Stimulated activated CD8-positive, alpha-beta memory T cell treated with anti-CD3 and anti-CD28 coated beads, Interleukin-7, amount 100 ng/mL, for 24 hours (primary cell): Measurements from ENCODE around the gene APC.

ENCODE experiments used
- DNase-seq: peaks from one replicate; pipeline ENCODE4 v3.0.0-alpha.2; 2020; ENCODE audit warnings: low read depth

The APC gene

DNA sequence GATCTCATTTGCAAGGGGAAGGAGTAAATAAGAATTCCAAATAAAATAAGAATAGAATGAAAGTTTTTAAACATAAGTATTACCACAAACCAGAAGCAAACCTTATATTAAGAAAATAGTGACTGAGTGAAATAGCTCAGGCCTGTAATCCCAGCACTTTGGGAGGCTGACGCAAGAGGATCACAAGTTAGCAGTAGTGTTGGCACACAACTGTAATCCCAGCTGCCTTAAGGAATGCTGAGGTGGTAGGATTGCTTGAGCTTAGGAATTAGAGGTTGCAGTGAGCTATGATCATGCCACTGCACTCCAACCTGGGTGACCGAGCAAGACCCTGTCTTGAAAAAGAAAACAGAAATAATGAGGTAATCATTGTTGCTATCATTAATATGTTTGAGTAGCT is 47.0 kb downstream of the APC start:
- DNase-seq: no peak

DNA sequence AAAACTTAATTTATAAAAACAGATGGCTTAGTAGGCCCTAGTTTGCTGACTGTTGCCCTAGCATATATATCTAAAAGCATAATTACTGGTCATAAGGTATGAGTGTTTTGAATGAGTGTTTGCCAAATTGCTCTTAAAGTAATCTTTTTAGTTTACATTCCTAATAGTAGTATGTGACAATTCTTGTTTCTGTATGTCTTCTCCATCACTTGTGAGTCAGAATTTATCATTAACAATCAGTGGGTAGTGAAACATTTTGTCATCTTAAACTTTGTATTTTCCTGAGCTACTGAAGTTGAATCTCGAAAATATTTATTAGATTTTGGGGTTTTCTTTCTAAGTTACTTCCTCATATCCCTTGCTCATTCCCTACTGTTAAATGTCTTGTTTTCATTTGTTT is 49.6 kb downstream of the APC start:
- no peak for DNase-seq

DNA sequence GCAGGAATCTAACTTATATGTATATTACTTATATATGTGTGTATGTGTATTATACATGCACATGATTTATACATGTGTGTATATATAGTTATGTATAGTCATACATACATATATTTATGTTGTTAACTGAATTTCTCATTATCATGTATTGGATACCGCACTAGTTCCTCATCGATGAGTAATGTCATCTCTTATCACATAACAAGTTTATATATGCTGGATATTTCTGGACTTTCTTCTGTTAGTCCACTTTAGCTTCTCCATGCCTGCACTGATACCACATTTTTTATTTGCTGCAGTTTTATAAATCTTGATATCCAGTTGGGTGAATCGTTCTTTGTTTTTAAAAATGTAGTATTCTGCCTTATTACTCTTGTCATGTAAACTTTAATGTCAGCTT is 50.2 kb downstream of the APC start:
- no peak for DNase-seq

DNA sequence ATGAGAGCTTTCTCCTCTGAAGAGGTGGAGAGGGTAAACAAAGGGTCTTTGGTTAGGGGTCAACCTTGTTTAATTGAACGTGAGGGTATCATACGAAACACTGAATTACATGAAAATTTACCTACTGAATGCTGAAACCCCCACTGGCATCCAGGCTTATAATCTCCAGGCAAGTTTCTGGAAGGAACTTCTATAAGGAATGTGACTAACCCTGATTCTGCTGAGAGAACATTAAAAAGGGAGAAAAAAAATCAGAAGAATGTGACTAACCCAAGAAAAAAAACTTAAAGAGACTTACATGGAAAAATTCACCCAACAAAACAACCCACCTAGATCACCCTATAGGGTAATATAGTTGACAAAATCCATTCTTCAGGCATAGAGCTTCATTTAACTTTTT is 55.5 kb downstream of the APC start:
- DNase-seq: no peak

DNA sequence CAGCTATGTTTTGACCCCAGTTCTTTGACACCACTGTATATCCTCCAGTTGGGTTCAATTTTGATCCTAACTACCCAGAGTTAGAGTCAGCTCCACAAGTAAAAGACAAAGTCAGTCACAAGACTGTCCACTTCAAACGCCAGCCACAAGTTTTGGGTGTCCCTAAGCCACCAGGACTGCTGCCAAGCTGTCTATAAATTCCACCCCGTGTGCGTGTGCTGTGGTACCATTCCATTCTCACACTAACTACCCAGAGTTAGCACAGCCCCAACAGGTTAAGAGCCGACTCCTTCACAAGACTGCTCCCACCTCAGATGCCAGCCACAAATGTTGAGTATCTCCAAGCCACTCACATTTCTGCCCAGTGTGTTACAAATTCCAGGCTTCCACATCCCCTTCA is 56.7 kb downstream of the APC start:
- DNase-seq: no peak

DNA sequence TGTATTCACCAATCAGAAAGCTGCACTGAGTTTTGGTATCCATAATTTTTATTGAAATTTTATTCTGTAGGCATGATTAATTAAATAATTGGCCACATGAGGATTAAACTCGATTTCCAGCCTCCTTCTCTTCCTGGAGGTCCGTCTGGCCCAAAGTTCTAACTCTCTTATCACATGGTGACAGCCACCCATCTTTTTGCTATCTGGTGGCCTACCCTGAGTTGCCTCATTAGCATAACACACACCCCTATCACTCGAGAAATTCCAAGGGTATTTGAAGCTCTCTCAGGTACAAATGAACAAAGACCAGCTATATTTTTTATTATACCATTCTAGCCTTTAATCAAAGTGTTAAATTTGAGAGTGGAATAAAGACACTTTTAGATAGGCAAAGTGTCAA is 57.7 kb downstream of the APC start:
- no peak for DNase-seq

DNA sequence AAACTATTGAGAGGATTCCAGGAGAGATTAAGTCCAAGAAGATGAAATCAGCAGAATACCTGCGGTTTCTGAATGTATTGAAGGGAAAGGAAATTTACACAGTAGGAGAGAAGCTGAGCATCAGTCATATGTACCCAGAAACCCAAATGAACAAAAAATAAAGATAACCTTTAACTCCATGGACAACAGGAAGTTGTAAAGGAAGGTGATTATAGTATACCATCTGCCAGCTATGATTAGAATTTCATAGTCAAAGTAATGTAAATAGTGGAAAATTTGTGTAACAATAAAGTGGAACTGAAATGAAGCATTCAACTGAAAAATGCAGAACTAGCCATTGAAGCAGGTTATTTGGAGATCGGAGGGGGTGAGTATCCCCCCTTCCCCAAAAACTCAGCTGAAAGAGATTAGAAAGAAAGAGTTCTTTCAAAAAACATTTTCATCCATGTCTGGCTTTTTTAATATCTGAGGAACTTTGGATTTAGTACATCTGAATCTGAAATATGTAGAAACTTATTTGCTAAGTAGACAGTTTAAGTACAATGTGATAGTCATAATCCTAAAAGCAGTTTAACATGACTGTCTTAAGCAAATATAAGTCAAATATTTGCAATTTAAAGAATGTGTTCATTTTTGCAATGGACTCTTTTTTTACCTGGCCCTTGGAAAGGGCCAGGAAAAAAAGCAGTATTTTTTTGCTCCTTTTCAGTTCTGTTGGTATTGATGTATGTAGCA is 58.4 kb downstream of the APC start:
- no peak for DNase-seq

DNA sequence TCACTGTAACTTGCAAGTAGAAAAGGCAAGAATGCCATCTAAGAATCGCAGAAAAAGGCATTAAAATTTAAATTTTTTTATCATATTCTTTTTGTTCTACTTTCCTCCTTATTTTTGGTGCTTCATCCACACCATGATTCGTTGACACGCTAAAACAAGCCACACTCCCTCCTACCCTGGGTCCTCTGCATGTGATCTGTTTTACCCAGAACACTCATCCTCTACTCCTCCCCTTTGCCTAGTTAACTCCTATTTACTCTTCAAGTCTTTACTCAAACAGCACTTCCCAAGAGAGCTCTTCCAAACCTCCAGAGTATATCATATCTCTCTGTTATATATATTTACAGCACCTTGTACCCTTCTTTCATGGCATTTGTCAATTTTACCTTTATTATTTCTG is 62.0 kb downstream of the APC start:
- no peak for DNase-seq

DNA sequence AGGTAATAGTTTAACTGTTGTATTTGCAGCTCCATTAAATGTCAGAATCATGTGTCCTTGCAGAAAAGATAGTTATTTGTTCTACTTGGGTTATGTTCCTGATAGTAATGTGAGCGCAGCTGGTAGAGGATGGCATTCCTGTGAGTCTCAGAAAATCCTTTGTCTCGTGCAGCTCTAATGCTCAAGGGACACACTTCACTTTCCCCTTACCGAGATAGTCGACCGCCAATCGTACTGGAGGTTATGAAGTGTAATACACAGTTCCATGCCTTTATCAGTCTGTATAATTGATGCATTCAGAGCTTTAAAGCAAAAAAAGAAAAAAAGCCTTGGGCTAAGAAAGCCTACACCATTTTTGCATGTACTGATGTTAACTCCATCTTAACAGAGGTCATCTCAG is 63.2 kb downstream of the APC start:
- no peak for DNase-seq

DNA sequence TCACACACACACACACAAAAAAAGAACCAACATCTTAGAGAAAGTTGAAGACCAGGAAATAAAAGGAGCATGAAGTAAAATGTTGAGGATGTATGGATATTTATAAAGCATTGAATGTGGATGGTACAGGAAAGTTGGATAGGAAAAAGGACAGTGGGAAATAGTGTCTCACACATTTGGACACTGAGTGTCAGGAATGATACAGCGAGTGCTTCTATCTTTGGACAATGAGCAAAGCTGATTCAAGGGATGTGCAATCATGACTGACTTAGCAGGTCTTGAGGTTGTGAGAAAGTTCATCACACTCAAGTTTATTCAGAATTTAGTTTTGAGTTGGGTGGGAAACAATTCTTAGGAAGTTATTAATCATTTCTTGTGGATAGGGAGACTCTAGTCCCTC is 73.3 kb downstream of the APC start:
- DNase-seq: no peak

DNA sequence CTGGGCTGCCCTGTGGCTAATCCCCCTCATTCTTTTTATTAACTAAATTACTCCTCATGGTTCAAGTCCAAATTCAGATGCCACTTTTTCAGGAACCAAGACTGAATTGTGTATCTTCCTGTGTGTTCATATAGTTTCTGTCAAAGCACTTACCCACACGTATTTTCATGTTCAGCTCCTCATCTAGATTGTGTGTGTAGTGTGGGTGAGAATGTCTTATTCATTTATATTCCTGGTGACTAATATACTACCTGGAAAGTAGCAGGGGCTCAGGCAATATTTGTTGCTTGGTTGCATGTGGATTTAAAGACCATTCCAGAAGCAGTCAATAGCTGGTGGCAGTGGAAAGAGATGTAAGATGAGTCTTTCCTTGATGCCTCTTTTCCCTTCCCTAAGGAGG is 74.9 kb downstream of the APC start:
- DNase-seq: no peak

DNA sequence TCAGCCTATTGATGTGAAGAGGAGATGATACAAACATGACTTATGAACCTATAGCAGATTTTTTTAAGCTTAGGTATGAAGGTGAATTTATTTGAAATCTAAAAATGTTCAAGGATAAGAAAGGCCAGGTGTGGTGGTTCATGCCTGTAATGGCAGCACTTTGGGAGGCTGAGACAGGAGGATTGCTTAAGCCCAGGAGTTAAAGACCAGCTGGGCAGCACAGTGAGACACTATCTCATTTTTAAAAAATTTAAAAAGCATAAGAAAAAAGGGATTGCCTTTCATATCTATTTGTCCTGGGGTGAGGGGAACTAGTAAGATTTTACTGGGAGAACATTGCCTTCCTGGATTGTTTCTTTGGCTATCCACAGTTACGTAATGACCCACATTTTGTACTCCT is 82.6 kb downstream of the APC start:
- no peak for DNase-seq

DNA sequence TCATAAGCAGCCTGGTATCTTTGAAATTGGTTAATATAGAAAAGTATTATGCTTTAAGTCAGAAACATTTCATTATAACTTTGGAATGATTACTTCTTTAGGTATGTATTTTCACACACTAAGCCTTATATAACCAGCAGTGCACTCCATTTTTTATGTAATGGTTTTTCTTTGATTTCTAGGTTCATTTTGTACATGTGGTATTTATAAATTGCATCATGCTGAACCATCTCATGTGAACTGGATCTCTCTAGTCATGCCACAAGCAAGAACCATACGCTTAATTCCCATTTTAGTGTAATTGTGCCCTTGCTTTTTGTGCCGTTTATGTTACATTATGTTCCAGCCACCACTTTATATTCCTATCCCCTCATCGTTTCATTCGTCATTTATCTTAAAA is 84.8 kb downstream of the APC start:
- no peak for DNase-seq

DNA sequence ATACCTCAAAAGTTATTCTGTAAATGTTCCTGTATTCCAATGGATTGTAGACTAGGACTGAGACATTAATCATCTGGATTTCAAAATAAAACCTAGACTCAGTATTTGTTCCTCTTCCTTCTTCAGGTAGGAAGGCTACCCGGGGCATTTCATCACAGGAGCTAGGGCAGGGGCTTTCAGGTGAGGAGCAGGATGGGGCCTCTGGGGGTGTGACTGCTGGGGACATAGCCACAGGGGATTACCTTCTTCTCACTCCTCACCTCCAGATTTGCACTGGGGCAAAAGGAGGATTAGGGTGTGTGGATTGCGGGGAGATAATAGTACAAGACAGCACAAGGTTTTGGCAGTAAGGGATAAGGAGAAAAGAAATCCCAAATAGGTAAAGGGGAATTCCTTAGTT is 85.5 kb downstream of the APC start:
- no peak for DNase-seq

DNA sequence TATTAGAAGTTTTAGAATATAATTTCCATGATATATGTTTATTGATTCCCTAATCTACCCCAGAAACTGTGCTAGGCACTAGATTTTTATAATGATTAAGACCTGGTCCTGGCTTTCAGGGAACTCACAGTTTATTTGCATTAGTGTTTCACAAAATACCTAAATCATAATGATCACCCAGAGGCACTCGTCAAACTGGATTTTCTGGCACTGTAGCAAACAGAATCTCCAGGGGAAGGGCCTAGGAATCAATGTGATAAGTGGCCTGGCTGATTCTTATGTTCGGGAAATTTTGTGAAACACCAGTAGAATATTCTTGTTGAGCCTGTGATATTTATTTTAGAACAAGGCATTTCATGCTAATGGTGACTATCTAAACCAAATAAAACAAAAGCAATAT is 86.0 kb downstream of the APC start:
- no peak for DNase-seq

DNA sequence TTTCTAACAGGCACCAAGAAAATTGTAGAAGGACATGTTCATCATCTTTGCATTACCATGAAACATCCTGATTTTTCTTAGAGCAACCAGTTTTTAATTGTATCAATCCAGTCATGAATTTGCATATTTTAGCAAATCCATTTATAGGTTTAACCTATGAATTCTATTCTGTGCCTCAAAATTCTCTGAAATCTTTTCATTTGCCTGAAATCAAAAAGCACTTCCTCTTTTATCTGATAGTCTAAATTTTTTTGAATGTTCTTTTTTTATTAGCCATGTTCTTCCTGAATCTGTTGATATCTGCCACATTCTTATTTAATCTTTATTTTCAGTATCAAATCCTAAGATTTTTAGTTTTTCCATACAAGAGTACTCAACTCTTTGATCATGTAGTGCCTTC is 86.5 kb downstream of the APC start:
- DNase-seq: no peak

DNA sequence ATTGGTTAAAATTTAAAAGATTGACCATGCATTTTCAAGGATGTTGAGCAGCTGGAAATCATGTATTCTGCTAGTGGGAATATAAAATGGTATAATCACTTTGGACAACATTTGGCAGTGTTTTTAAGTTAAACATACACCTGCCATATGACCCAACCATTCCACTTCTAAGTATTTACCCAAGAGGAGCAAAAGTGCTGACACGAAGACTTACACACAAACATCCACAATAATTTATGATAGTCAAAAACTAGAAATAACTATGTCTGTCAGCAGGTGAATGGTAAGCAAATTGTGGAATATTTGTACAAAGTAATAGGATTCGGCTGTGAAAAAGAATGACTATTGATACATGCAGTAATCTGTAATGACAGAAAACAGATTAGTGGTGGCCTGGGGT is 92.7 kb downstream of the APC start:
- DNase-seq: no peak

DNA sequence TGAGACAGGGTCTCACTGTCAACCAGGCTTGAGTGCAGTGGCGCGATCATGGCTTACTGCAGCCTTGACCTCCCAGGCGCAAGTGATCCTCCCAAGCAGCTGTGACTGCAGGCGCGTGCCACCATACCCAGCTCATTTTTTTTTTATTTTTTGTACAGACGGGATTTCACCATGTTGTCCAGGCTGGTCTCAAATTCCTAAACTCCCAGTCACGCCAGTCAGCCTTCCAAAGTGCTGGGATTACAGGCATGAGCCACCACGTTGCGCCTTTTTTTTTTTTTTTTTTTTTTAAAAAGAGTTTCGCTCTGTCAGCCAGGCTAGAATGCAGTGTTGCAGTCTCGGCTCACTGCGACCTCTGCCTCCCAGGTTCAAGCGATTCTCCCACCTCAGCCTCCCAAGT is 96.3 kb downstream of the APC start:
- DNase-seq: no peak

DNA sequence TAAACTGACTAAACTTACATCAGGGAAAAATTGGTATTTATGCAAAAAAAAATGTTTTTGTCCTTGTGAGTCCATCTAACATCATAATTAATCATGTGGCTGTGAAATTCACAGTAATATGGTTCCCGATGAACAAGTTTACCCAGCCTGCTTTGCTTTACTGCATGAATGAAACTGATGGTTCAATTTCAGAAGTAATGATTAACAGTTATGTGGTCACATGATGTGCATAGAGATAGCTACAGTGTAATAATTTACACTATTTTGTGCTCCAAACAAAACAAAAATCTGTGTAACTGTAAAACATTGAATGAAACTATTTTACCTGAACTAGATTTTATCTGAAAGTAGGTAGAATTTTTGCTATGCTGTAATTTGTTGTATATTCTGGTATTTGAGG is 106.8 kb downstream of the APC start:
- DNase-seq: no peak

DNA sequence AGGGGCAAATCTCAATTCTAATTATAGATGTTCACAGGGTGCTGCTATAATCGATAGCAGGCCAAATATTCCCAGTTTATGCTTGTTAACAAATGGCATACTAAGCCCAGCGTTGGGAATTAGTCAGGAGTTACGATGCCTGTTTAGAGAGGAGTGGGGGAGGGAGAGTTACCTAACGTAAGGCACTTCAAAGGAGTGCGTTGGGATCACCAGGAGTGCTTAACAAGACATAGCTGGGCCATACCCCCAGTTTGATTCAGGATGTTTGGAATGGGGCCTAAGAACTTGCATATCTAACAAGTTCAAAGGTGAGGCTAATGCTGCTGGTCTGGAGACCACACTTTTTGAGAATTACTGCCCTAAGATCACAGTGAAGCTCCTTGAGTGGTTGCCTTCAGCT is 108.9 kb downstream of the APC start:
- no peak for DNase-seq

DNA sequence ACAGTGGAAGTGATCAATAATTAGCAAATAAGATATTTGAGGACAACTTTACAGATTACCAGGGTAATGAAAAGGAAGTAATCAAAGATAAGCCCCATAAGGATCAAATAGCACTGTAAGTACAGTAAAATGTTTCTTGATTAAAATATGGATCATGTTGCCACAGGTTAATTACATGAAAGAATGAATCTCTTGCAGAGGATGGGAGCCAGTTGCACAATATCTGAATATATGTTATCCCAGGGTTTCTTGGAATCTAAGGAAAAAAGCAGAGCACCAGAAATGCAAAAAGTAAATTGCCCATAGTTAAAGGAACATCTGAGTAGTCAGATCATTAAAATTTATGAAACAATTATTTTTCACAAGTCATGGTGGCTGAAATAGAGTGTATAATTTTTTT is 109.6 kb downstream of the APC start:
- DNase-seq: no peak

DNA sequence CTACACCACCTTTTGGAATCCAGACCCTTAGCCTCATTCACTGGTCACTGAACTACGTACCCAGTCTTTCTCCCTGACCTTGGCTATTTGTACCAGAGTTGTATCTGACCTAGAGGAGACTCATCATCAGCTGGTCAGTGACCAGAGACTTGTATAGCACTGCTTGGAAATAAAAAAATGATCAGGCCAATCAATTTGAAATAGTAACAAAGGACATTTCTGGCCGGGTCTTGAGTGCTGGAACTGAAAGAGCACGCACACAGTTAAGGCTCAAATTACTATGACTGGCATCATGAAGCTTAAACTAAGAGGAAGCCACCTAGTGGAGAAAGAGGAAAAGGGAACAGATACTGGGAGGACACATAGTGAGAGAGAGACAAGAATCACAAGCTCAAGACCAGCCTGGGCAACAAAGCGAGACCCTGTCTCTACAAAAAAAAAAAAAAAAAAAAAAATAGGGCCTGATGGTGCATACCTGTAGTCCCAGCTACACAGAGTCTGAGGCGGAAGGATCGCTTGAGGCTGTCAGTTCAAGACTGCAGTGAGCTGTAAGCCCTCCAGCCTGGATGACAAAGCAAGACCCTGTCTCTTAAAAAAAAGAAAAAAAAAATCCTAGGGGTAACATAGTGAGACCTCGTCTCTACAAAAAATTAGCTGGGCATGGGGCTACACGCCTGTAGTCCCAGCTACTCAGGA is 110.6 kb downstream of the APC start:
- DNase-seq: no peak

DNA sequence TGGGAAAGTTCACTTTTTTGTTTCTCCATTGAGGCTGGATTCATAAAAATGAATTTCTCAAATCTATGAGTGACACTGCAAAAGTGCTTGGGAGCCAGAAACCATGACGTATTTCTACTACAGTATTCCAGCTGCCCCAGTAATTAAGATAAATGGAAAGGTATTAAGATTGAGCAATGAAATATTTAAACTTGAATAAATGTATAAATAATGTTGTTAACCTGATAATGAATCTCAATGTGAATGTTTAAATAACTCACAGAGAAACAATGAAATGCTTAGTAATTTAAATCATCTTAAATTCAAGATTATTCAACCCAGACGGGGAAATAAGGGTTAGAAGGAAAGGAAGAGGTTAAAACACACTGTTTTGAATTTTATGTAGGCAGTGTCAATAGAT is 112.2 kb downstream of the APC start:
- no peak for DNase-seq

DNA sequence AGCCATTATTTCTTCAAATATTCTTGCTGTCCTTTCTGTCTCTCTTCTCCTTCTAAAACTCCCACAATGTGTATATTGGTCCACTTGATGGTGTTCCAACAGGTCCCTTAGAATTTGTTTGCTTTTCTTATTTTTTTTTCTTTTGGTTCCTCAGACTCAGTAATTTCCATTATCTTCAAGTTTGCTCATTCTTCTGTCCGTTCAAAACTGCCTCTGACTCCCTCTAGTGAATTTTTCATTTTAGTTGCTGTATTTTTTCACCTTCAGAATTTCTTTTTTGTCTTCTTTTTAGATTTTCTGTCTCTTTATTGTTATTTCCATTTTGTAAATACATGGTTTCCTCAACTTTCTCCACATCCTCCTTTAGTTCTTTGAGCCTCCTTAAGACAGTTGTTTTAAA is 117.0 kb downstream of the APC start:
- no peak for DNase-seq
